Neural cell (in vitro differentiated cells): ENCODE data around the gene OR51V1. TPM values are rescaled to one million over a fixed set of nuclear protein-coding genes. Genes with fewer than 3 reads are reported as not detected.

Experiments
- H2AFZ ChIP-seq: fragments of 200-600, 300-800 bp; sonication (generic), shearing (Covaris generic); 2 replicates; pipeline ENCODE4 v1.6.0; 2014; ENCODE audit warnings: low read depth, mild to moderate bottlenecking, antibody characterized with exemption, low read length, moderate library complexity
- H3F3A ChIP-seq: fragments of 200-600 bp; shearing (Covaris generic); 2 replicates; pipeline ENCODE4 v1.6.1; 2016; ENCODE audit warnings: mild to moderate bottlenecking, moderate library complexity, mixed read lengths, antibody characterized with exemption, low read length; ENCODE audit not compliant: insufficient read depth, poor library complexity, severe bottlenecking
- H3K27ac ChIP-seq: fragments of 200-600, 300-800 bp; sonication (generic), shearing (Covaris generic); 2 replicates; pipeline ENCODE4 v1.5.1; 2014; ENCODE audit warnings: mild to moderate bottlenecking, low read length, moderate library complexity
- H3K27me3 ChIP-seq: fragments of 300-800, 200-600 bp; sonication (generic), shearing (Covaris generic); 2 replicates; pipeline ENCODE4 v1.6.0; 2014; ENCODE audit warnings: mild to moderate bottlenecking, low read depth, low read length, moderate library complexity; ENCODE audit not compliant: insufficient read depth
- H3K36me3 ChIP-seq: fragments of 300-800, 200-600 bp; sonication (generic), shearing (Covaris generic); 2 replicates; pipeline ENCODE4 v1.5.1; 2014; ENCODE audit warnings: mild to moderate bottlenecking, antibody characterized with exemption, low read length, moderate library complexity; ENCODE audit not compliant: insufficient read depth
- H3K4me2 ChIP-seq: fragments of 300-800, 200-600 bp; sonication (generic), shearing (Covaris generic); 2 replicates; pipeline ENCODE4 v1.6.0; 2014; ENCODE audit warnings: mild to moderate bottlenecking, low read length
- H3K4me3 ChIP-seq: fragments of 300-800, 200-600 bp; sonication (generic), shearing (Covaris generic); 2 replicates; pipeline ENCODE4 v1.5.1; 2014; ENCODE audit warnings: mild to moderate bottlenecking, low read length, moderate library complexity
- H3K79me2 ChIP-seq: fragments of 200-600 bp; shearing (Covaris generic); replicated peaks from 2 replicates; pipeline ENCODE4 v1.6.0; 2014; ENCODE audit warnings: mild to moderate bottlenecking, low read length, moderate library complexity; ENCODE audit not compliant: insufficient read depth
- H3K9ac ChIP-seq: fragments of 300-800, 200-600 bp; sonication (generic), shearing (Covaris generic); 2 replicates; pipeline ENCODE4 v1.6.1; 2016; ENCODE audit warnings: mild to moderate bottlenecking, low read length, mixed read lengths
- H3K9me2 ChIP-seq: fragments of 200-600 bp; shearing (Covaris generic); 2 replicates; pipeline ENCODE4 v1.6.1; 2016; ENCODE audit warnings: mild to moderate bottlenecking, low read length, mixed read lengths; ENCODE audit not compliant: insufficient read depth
- H3K9me3 ChIP-seq: fragments of 200-600, 300-800 bp; sonication (generic), shearing (Covaris generic); 2 replicates; pipeline ENCODE4 v1.6.1; 2016; ENCODE audit warnings: mild to moderate bottlenecking, mixed run types, low read length, moderate library complexity, mixed read lengths
- H4K20me1 ChIP-seq: fragments of 200-600 bp; shearing (Covaris generic); 2 replicates; pipeline ENCODE4 v1.6.1; 2016; ENCODE audit warnings: mild to moderate bottlenecking, mixed run types; ENCODE audit not compliant: insufficient read depth
- CTCF ChIP-seq: fragments of 450-650 bp; IDR thresholded peaks from 2 replicates; pipeline ENCODE4 v1.5.1; 2014; ENCODE audit warnings: antibody characterized with exemption, mild to moderate bottlenecking, moderate library complexity; ENCODE audit not compliant: poor library complexity, severe bottlenecking
- EP300 ChIP-seq: fragments of 450-650 bp; conservative IDR thresholded peaks from 2 replicates; pipeline ENCODE4 v1.6.1; 2014; ENCODE audit warnings: antibody characterized with exemption, mild to moderate bottlenecking, moderate library complexity; ENCODE audit not compliant: poor library complexity, severe bottlenecking
- EZH2 ChIP-seq: fragments of 200-600, 300-800 bp; shearing (Covaris generic), sonication (generic); IDR thresholded peaks from 2 replicates; pipeline ENCODE4 v1.6.1; 2014; ENCODE audit warnings: antibody characterized with exemption, low read length, borderline replicate concordance, mild to moderate bottlenecking; ENCODE audit not compliant: insufficient read depth, poor library complexity, severe bottlenecking
- MXI1 ChIP-seq: fragments of 450-650 bp; conservative IDR thresholded peaks from 2 replicates; pipeline ENCODE4 v1.6.1; 2014; ENCODE audit warnings: antibody characterized with exemption, mild to moderate bottlenecking; ENCODE audit not compliant: poor library complexity, severe bottlenecking
- POLR2AphosphoS5 ChIP-seq: IDR thresholded peaks from 2 replicates; pipeline ENCODE4 v1.6.1; 2012
- RAD21 ChIP-seq: fragments of 450-650 bp; conservative IDR thresholded peaks from 2 replicates; pipeline ENCODE4 v1.6.1; 2014; ENCODE audit warnings: antibody characterized with exemption, mild to moderate bottlenecking, moderate library complexity
- SMC3 ChIP-seq: fragments of 450-650 bp; conservative IDR thresholded peaks from 2 replicates; pipeline ENCODE4 v1.6.1; 2014; ENCODE audit warnings: antibody characterized with exemption, mild to moderate bottlenecking, moderate library complexity; ENCODE audit not compliant: poor library complexity
- TAF1 ChIP-seq: IDR thresholded peaks from 2 replicates; pipeline ENCODE4 v1.6.1; 2012; ENCODE audit warnings: low read depth
- polyA plus RNA-seq: library from polyadenylated mRNA; depleted of rRNA; stranded (reverse); fragments of >200 nt; gene quantifications from 2 replicates; pipeline ENCODE4 v1.2.3, GENCODE V29; 2014
- TF ChIP-seq, protein P1 (sequence below): IDR thresholded peaks from 2 replicates; pipeline ENCODE4 v1.6.1; 2012; ENCODE audit warnings: borderline replicate concordance

Gene OR51V1
- polyA plus RNA-seq, 1 donor from 2014 or later: not detected

DNA sequence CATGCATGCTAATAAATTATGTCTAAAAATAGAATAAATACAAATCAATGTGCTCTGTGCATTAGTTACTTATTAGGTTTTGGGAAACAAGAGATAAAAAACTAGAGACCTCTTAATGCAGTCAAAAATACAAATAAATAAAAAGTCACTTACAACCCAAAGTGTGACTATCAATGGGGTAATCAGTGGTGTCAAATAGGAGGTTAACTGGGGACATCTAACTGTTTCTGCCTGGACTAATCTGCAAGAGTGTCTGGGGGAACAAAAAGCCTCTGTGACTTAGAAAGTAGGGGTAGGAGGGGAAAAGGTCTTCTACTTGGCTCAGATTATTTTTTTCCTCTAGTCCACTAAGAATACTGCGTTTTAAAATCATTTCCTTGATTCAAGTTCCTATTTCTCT is 27.2 kb upstream of the OR51V1 start:
- Histone ChIP-seq H3K27ac (no peak overlapping the region), H3K4me2 (no peak overlapping the region), H3K9ac (no peak overlapping the region), H3K27me3 (no peaks in the 10 kb centered on the region), H3K79me2 (no peaks in the 10 kb centered on the region), H3K36me3 (no peaks in the 10 kb centered on the region), H3F3A (no peaks in the 10 kb centered on the region), H3K9me2 (no peaks in the 10 kb centered on the region), H3K4me3 (no peak overlapping the region), H4K20me1 (no peaks in the 10 kb centered on the region), H2AFZ (no peak overlapping the region), H3K9me3 (no peaks in the 10 kb centered on the region)
- no peak for TF ChIP-seq SMC3
- TF ChIP-seq TAF1: no peak
- TF ChIP-seq CTCF: no peak
- TF ChIP-seq, protein P1, sequence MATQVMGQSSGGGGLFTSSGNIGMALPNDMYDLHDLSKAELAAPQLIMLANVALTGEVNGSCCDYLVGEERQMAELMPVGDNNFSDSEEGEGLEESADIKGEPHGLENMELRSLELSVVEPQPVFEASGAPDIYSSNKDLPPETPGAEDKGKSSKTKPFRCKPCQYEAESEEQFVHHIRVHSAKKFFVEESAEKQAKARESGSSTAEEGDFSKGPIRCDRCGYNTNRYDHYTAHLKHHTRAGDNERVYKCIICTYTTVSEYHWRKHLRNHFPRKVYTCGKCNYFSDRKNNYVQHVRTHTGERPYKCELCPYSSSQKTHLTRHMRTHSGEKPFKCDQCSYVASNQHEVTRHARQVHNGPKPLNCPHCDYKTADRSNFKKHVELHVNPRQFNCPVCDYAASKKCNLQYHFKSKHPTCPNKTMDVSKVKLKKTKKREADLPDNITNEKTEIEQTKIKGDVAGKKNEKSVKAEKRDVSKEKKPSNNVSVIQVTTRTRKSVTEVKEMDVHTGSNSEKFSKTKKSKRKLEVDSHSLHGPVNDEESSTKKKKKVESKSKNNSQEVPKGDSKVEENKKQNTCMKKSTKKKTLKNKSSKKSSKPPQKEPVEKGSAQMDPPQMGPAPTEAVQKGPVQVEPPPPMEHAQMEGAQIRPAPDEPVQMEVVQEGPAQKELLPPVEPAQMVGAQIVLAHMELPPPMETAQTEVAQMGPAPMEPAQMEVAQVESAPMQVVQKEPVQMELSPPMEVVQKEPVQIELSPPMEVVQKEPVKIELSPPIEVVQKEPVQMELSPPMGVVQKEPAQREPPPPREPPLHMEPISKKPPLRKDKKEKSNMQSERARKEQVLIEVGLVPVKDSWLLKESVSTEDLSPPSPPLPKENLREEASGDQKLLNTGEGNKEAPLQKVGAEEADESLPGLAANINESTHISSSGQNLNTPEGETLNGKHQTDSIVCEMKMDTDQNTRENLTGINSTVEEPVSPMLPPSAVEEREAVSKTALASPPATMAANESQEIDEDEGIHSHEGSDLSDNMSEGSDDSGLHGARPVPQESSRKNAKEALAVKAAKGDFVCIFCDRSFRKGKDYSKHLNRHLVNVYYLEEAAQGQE: no peak
- no peak for TF ChIP-seq EP300
- no peak for TF ChIP-seq MXI1
- no peak for TF ChIP-seq RAD21
- TF ChIP-seq EZH2: no peak
- no peak for TF ChIP-seq POLR2AphosphoS5

DNA sequence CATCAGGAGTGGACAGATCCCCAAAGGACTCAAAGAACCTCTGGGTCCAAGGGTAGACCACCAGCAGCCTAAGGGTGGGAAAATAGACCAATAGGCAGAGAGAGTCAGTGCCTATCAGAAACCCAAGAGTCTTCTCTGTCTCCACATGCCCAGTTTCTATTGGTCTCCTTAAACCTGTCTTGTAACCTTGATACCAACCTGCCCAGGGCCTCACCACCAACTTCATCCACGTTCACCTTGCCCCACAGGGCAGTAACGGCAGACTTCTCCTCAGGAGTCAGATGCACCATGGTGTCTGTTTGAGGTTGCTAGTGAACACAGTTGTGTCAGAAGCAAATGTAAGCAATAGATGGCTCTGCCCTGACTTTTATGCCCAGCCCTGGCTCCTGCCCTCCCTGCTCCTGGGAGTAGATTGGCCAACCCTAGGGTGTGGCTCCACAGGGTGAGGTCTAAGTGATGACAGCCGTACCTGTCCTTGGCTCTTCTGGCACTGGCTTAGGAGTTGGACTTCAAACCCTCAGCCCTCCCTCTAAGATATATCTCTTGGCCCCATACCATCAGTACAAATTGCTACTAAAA is 26.3 kb upstream of the OR51V1 start, which contains the start of gene HBB:
Gene HBB (minus strand): TSS at position 340 of the 579 bp plus-strand sequence. CDS start 50 bp downstream, at position 290.
- H3K4me3 ChIP-seq: no peak within 1 kb of the TSS
- no peaks in the 10 kb centered on the region for H3K9me2 ChIP-seq
- H3K27me3 ChIP-seq: no peaks in the 10 kb centered on the region
- H3K27ac ChIP-seq: no peak within 1 kb of the TSS
- H3K79me2 ChIP-seq: no peaks in the 10 kb centered on the region
- no peaks in the 10 kb centered on the region for H3F3A ChIP-seq
- H2AFZ ChIP-seq: no peak within 1 kb of the TSS
- TF ChIP-seq MXI1 (no peak), TAF1 (no peak), CTCF (no peak), EZH2 (no peak), POLR2AphosphoS5 (no peak), SMC3 (no peak), RAD21 (no peak), EP300 (no peak)
- TF ChIP-seq, protein P1: no peak
- H3K36me3 ChIP-seq: no peaks in the 10 kb centered on the region
- no peaks in the 10 kb centered on the region for H3K9me3 ChIP-seq
- H3K4me2 ChIP-seq: no peak within 1 kb of the TSS
- H4K20me1 ChIP-seq: no peaks in the 10 kb centered on the region
- no peak within 1 kb of the TSS for H3K9ac ChIP-seq
